HepG2 (cell line): Measurements from ENCODE around the gene MAP2K3. TPM values are rescaled to one million over a fixed set of nuclear protein-coding genes. Genes with fewer than 3 reads are reported as not detected.

Experiments used
- ATF7-NPFF ChIP-seq: sonication (generic); formaldehyde crosslinking; IDR thresholded peaks from 2 replicates; pipeline ENCODE4 v1.8.1; 2023; ENCODE audit warnings: mild to moderate bottlenecking, low read depth, missing genetic modification reagents, moderate library complexity
- KDM4B ChIP-seq: sonication (generic); formaldehyde crosslinking; IDR thresholded peaks from 2 replicates; pipeline ENCODE4 v1.4.0; 2020; ENCODE audit warnings: missing genetic modification reagents
- MED1 ChIP-seq: sonication (generic); formaldehyde crosslinking; IDR thresholded peaks from 2 replicates; pipeline ENCODE4 v1.4.0; 2020; ENCODE audit warnings: missing genetic modification reagents
- MXI1 ChIP-seq: IDR thresholded peaks from 3 replicates; pipeline ENCODE4 v1.6.1; 2012; ENCODE audit warnings: low read depth, low read length, inconsistent platforms, borderline replicate concordance
- NAIF1 ChIP-seq: sonication (generic); formaldehyde crosslinking; IDR thresholded peaks from 2 replicates; pipeline ENCODE4 v1.5.0; 2020; ENCODE audit warnings: mild to moderate bottlenecking, missing genetic modification reagents, borderline replicate concordance
- NFKBIZ ChIP-seq: IDR thresholded peaks from 2 replicates; pipeline ENCODE4 v1.6.1; 2018; ENCODE audit warnings: missing genetic modification reagents, missing compliant biosample characterization
- RBM22 ChIP-seq: fragments of 200-400 bp; formaldehyde crosslinking; optimal IDR thresholded peaks from 2 replicates; pipeline ENCODE3; 2017; ENCODE audit warnings: mild to moderate bottlenecking, low read length, moderate library complexity
- REXO4 ChIP-seq: sonication (generic); formaldehyde crosslinking; IDR thresholded peaks from 2 replicates; pipeline ENCODE4 v1.8.0; 2022; ENCODE audit warnings: missing genetic modification reagents, mild to moderate bottlenecking, borderline replicate concordance
- SCMH1 ChIP-seq: sonication (generic); formaldehyde crosslinking; IDR thresholded peaks from 2 replicates; pipeline ENCODE4 v1.9.0; 2021; ENCODE audit warnings: missing genetic modification reagents, mild to moderate bottlenecking, borderline replicate concordance
- ZFP82 ChIP-seq: sonication (generic); formaldehyde crosslinking; IDR thresholded peaks from 2 replicates; pipeline ENCODE4 v1.5.1; 2020; ENCODE audit warnings: mild to moderate bottlenecking, missing genetic modification reagents, borderline replicate concordance
- ZNF572 ChIP-seq: sonication (generic); formaldehyde crosslinking; IDR thresholded peaks from 2 replicates; pipeline ENCODE4 v1.5.1; 2020; ENCODE audit warnings: mild to moderate bottlenecking, missing genetic modification reagents
- ZNF790 ChIP-seq: sonication (generic); formaldehyde crosslinking; IDR thresholded peaks from 2 replicates; pipeline ENCODE4 v1.8.0; 2022; ENCODE audit warnings: missing genetic modification reagents, mild to moderate bottlenecking, borderline replicate concordance
- ZSCAN9 ChIP-seq: IDR thresholded peaks from 2 replicates; pipeline ENCODE4 v1.6.1; 2016; ENCODE audit warnings: borderline replicate concordance
- polyA plus RNA-seq, 8 experiments: library from polyadenylated mRNA; depleted of rRNA in 3 of 8; stranded (reverse) in 7 of 8; unstranded in 1 of 8; fragments of >200 nt; fragmentation: Illumina TruSeq in 4 of 8; extraction: Trizol in 4 of 8; gene quantifications; 2 replicates each; pipeline versions ENCODE4 v1.2.1 to v1.2.3, GENCODE V29; 2011 to 2016; ENCODE audit warnings: low read depth in 4 of 8, missing spikeins in 1 of 8, mixed read lengths in 1 of 8; ENCODE audit not compliant: insufficient read depth in 1 of 8
- total RNA-seq, 5 experiments: library from RNA; depleted of rRNA; stranded (reverse); fragments of >200 nt; fragmentation: Illumina TruSeq; extraction: Trizol; gene quantifications; 2 replicates each; pipeline ENCODE4 v1.2.3, GENCODE V29; 2016; ENCODE audit warnings: low read depth in 1 of 5
- TF ChIP-seq, protein P1 (sequence below): sonication (generic); formaldehyde crosslinking; IDR thresholded peaks from 2 replicates; pipeline ENCODE4 v1.5.0; 2020; ENCODE audit warnings: mild to moderate bottlenecking, missing genetic modification reagents, borderline replicate concordance
- TF ChIP-seq, protein P2 (sequence below): IDR thresholded peaks from 2 replicates; pipeline ENCODE4 v1.6.1; 2018; ENCODE audit warnings: missing genetic modification reagents, mild to moderate bottlenecking, missing compliant biosample characterization
- TF ChIP-seq, protein P3 (sequence below): sonication (generic); formaldehyde crosslinking; IDR thresholded peaks from 2 replicates; pipeline ENCODE4 v1.8.1; 2023; ENCODE audit warnings: mild to moderate bottlenecking, missing genetic modification reagents
- TF ChIP-seq, protein P4 (sequence below): sonication (generic); IDR thresholded peaks from 2 replicates; pipeline ENCODE4 v1.6.1; 2016; ENCODE audit warnings: low read depth, borderline replicate concordance
- TF ChIP-seq, protein P5 (sequence below): sonication (generic); formaldehyde crosslinking; IDR thresholded peaks from 2 replicates; pipeline ENCODE4; 2020; ENCODE audit warnings: missing genetic modification reagents, mild to moderate bottlenecking, borderline replicate concordance

Gene MAP2K3
- total and polyA plus RNA-seq, 2 of the 13 experiments (the other 11 are each of a cell fraction or from before 2014, with no cell fraction given), result 20.5 to 27.4 TPM

DNA sequence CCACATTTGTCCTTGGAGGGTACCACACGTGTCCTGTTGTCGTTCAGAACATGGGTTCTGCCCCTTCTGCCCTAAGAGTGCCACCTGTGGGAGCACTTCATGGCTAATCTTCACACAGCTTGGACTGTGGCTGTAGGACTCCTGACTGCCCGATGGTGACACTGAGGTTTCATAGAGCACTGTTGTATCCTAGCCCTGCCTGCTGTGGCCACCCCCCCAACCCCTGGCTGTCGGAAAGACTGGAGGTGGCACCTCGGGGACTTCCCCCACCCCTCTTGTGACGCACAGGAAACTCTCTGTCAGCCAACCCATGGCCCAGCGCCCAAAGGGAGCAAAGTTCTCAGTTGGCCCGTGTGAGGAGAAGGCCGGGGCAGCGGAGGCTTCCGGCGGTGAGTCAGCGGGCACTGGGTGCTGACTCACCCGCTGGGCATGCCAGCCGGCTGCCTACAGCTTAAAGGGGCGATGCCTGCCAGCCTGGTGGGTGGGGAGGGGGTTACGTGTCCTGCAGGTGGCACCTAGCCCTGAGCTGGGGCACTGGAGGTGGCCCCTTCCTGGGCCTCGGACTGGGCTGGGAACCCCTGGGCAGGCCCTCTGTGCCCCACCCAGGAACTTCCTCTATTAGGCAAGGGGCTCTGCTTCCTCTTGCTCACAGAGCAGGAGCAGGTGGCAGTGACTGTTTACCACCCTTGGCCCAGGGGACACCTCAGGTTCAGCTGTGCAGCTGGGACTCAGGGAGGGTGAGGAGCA, 3.4 kb downstream of the MAP2K3 start (continued):
- TF ChIP-seq ZSCAN9, result no peak
- TF ChIP-seq MED1 (CRISPR knock-in tag), result peak; percentile 88
- TF ChIP-seq, protein P1, sequence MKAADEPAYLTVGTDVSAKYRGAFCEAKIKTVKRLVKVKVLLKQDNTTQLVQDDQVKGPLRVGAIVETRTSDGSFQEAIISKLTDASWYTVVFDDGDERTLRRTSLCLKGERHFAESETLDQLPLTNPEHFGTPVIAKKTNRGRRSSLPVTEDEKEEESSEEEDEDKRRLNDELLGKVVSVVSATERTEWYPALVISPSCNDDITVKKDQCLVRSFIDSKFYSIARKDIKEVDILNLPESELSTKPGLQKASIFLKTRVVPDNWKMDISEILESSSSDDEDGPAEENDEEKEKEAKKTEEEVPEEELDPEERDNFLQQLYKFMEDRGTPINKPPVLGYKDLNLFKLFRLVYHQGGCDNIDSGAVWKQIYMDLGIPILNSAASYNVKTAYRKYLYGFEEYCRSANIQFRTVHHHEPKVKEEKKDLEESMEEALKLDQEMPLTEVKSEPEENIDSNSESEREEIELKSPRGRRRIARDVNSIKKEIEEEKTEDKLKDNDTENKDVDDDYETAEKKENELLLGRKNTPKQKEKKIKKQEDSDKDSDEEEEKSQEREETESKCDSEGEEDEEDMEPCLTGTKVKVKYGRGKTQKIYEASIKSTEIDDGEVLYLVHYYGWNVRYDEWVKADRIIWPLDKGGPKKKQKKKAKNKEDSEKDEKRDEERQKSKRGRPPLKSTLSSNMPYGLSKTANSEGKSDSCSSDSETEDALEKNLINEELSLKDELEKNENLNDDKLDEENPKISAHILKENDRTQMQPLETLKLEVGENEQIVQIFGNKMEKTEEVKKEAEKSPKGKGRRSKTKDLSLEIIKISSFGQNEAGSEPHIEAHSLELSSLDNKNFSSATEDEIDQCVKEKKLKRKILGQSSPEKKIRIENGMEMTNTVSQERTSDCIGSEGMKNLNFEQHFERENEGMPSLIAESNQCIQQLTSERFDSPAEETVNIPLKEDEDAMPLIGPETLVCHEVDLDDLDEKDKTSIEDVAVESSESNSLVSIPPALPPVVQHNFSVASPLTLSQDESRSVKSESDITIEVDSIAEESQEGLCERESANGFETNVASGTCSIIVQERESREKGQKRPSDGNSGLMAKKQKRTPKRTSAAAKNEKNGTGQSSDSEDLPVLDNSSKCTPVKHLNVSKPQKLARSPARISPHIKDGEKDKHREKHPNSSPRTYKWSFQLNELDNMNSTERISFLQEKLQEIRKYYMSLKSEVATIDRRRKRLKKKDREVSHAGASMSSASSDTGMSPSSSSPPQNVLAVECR, result peak; percentile 89
- TF ChIP-seq KDM4B (CRISPR knock-in tag), result peak; percentile 71
- TF ChIP-seq, protein P2, sequence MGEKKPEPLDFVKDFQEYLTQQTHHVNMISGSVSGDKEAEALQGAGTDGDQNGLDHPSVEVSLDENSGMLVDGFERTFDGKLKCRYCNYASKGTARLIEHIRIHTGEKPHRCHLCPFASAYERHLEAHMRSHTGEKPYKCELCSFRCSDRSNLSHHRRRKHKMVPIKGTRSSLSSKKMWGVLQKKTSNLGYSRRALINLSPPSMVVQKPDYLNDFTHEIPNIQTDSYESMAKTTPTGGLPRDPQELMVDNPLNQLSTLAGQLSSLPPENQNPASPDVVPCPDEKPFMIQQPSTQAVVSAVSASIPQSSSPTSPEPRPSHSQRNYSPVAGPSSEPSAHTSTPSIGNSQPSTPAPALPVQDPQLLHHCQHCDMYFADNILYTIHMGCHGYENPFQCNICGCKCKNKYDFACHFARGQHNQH (CRISPR knock-in tag), result no peak; the same call in none of the 2 replicates
- no peak for TF ChIP-seq ZFP82 (CRISPR knock-in tag)
- 0 out of 2 replicates have a peak, but pooled peaks have one; percentile 37 for TF ChIP-seq ZNF790
- no peak for TF ChIP-seq SCMH1 (CRISPR knock-in tag)
- no peak for TF ChIP-seq RBM22
- TF ChIP-seq ZNF572 (CRISPR knock-in tag), result no peak
- TF ChIP-seq REXO4, result no peak
- no peak for TF ChIP-seq ATF7-NPFF (CRISPR knock-in tag)
- TF ChIP-seq MXI1, result peak; percentile 68; the same call in 1 of the 3 replicates
- TF ChIP-seq NAIF1 (CRISPR knock-in tag), result no peak
- peak; percentile 84; the same call in 1 of the 2 replicates for TF ChIP-seq NFKBIZ (CRISPR knock-in tag)
- TF ChIP-seq, protein P3, sequence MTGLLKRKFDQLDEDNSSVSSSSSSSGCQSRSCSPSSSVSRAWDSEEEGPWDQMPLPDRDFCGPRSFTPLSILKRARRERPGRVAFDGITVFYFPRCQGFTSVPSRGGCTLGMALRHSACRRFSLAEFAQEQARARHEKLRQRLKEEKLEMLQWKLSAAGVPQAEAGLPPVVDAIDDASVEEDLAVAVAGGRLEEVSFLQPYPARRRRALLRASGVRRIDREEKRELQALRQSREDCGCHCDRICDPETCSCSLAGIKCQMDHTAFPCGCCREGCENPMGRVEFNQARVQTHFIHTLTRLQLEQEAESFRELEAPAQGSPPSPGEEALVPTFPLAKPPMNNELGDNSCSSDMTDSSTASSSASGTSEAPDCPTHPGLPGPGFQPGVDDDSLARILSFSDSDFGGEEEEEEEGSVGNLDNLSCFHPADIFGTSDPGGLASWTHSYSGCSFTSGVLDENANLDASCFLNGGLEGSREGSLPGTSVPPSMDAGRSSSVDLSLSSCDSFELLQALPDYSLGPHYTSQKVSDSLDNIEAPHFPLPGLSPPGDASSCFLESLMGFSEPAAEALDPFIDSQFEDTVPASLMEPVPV, result peak; percentile 94
- TF ChIP-seq, protein P4, sequence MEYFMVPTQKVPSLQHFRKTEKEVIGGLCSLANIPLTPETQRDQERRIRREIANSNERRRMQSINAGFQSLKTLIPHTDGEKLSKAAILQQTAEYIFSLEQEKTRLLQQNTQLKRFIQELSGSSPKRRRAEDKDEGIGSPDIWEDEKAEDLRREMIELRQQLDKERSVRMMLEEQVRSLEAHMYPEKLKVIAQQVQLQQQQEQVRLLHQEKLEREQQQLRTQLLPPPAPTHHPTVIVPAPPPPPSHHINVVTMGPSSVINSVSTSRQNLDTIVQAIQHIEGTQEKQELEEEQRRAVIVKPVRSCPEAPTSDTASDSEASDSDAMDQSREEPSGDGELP, result peak; percentile 81
- TF ChIP-seq, protein P5, sequence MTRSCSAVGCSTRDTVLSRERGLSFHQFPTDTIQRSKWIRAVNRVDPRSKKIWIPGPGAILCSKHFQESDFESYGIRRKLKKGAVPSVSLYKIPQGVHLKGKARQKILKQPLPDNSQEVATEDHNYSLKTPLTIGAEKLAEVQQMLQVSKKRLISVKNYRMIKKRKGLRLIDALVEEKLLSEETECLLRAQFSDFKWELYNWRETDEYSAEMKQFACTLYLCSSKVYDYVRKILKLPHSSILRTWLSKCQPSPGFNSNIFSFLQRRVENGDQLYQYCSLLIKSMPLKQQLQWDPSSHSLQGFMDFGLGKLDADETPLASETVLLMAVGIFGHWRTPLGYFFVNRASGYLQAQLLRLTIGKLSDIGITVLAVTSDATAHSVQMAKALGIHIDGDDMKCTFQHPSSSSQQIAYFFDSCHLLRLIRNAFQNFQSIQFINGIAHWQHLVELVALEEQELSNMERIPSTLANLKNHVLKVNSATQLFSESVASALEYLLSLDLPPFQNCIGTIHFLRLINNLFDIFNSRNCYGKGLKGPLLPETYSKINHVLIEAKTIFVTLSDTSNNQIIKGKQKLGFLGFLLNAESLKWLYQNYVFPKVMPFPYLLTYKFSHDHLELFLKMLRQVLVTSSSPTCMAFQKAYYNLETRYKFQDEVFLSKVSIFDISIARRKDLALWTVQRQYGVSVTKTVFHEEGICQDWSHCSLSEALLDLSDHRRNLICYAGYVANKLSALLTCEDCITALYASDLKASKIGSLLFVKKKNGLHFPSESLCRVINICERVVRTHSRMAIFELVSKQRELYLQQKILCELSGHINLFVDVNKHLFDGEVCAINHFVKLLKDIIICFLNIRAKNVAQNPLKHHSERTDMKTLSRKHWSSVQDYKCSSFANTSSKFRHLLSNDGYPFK (CRISPR knock-in tag), result no peak; the same call in 1 of the 2 replicates
